Activated CD8-positive, alpha-beta memory T cell treated with anti-CD3 and anti-CD28 coated beads for 24 hours (primary cell): ENCODE data around the gene MAP3K14.

Source experiments
- DNase-seq: peaks from one replicate; pipeline ENCODE4 v3.0.0-alpha.2; 2020

The MAP3K14 gene

DNA sequence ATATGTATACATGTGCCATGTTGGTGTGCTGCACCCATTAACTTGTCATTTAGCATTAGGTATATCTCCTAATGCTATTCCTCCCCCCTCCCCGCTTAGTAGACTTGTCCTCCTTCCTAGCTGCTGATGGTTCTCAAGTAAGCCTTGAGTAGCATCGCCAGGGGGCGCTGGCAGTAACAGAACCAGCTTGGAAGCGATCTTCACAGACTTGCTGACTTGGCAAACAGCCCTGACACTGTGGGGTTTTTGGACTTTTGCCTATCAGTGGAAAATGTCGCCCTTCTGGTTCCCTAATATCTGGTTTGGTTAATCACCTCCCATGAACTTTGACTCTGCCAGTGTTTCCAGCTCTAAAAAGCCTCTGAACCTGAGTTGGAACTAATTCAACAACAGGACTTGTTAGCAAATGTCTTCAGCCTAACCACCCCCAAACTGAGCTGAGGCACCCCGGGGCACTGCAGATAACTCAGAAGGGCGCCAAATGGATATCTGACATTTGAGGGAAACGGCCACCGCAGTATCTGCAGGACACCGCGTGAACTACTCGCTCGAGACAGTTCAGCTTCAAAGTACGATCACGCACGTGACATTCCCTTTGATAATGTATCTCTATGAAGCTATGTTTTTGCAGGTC is 39.5 kb downstream of the MAP3K14 start:
- peak; percentile 95 for DNase-seq

DNA sequence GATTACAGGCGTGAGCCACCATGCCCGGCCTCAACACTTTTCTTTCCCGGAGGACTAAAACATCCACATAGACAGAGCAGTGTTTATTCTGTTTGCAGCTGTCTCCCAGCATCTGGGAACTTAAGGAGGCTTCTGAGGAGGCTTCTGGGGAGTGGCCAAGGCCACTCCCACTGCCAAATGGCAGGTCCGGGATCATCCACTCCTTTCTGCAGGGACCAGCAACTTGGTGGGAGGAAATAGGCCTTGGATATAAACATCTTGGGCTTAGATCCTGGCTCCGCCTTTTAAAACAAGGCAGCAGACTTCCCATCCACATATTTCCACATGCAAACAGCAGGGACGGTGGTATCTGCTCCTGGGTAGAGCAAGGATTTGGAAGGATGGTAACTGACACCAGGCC is 40.8 kb downstream of the MAP3K14 start:
- no peak for DNase-seq

DNA sequence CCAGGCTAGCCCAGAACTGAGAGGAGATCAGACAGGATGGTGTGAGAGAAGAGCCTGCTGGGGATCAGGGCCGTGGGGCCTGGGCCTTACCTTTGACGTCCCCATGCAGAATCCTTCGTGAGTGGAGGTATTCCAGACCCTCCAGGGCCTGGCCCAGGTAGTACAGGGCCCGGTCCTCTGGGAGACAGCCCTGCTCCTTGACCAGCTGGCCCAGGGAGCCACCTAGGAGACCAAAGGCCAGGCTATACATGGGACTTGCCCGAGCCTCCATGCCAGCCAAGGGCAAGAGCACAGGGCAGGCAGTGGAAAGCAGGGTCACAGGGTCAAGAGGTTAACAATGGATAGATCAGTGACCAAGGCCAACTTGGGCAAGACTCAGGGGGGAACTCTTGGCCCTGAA is 42.8 kb downstream of the MAP3K14 start:
- DNase-seq, result no peak

DNA sequence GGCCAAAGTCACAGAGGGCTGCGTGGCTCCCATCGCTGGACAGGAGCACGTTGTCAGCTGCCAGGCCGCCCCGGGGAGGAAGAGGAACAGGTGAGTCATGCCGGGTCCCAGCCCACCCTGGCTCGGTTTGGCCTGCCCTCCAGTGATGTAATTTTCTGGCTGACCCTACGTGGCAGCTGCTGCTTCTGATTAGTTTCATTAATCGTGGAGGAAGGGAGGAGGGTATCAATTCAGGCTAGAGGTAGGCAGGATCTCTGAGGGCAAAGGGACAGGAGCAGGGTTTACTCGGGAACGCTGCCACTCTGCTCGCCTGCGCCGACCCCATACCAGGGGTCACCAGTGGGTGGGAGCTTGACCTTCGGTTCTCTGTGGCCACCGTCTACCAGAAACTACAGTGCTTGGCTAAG is 43.3 kb downstream of the MAP3K14 start:
- DNase-seq, result no peak

DNA sequence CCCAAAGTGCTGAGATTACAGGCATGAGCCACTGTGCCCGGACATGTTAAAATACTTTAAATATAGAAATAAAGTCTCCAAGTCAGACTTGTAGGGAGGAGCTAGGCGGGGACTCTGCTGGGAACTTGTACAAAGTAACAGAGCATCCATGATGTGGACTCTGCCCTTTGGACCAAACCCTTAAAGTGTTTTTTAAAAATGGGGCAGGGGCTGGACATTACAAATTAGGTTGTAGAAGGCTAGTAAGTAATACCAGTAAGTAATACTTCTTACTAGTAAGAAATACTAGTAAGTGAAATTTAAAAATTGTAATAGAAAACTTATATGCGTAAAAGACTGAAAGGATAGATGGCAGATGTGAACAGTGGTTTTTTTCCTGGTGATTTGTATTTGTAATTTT is 45.2 kb downstream of the MAP3K14 start:
- DNase-seq, result no peak

DNA sequence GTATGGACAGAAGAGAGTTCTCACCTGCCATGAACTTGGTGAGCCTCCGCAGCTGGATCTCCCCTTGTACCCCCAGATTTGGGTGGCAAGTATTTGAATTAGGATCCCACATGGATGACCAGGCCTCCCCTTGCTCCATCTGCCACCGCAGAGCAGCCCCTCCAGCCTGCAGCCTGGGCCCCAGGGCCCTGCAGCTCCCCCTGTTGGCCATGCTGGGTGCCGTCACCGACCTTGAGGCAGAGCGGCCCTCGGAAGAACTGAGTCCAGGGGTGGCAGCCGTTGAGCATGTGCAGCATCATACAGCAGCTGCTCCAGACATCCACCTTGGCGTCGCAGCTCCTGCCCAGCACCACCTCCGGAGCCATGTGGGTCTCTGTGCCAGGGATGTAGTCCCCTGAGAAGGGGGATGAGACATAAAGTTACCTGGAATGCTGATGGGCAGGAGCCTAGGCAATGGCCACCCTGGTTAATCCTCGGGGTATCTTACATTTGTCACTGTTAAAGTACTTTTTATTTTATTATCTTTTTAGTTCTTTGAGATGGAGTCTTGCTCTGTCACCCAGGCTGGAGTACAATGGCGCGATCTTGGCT is 45.9 kb downstream of the MAP3K14 start:
- peak; percentile 82 for DNase-seq

DNA sequence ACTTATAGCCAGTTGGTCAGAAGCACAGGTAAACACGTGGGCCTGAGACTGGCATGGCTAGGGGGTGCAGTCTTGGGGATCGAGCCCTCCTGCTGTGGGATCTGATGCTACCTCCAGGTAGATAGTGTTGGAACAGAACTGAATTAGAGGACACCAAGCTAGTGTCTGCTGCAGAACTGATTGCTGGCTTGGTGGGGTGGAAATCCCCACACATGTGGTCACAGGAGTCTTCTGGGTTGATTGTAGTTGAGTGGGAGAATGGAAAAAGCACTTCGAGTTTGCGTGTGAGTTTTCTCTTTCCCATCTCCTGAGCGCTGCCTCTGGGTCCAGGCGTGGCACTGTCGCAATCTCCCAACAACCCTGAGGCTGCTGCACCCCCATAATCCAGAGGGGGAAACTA is 46.9 kb downstream of the MAP3K14 start:
- DNase-seq, result no peak

DNA sequence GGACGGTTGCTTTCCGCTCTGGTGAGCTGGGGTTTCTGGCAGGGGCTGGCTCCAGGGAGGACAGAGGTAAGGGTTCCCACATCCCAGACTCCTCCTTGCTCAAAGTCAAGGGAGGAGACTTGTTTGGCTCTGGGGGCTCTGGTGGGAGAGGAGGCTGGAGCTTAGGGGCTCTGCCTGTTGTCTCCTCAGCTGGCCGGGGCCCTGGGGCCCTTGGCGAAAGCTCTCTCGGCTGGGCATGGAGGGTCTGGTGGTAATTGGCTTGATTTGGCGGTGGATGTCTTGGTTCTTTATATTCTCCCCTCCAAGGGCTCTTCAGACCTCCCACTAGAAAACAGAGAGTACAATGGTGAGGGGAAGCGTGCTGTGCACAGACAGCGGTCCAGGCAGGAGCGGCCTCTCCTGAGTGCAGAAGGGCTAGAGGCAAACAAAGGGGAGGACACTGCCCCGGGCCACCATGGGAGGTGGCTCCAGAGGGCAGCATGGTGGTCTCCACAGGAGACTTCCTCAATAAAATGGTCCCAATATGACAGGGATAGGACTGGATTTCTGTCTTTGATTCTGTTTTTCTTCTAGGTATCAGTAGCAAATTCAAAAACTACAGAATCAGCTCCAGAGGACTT is 49.3 kb downstream of the MAP3K14 start:
- DNase-seq, result no peak

DNA sequence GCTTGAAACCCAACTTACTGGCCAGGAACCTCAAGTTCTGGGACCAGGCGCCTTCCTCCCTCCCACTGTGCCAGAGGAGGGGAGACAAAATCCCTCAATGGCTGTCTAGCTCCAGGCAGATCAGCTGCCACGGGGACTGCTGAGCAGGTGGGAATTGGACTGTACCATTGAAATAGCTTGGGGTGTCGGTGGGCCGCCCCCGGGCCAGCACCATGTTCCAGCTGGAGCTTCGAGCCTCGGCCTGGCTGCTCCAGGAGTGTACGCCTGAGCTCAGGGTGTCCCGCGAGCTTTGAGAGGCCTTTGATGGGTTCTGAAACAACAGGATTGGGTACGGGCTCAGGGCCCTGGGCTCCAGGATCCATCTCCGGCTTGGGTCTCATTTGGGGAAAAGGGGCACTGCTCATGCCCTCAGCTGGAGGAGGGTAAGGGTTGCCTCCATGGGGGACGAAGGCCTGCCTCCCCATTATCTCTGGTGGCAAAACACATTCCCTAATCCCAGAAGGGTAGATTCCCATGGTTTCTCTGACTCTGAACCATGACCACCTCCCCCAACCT is 50.4 kb downstream of the MAP3K14 start:
- DNase-seq, result no peak

DNA sequence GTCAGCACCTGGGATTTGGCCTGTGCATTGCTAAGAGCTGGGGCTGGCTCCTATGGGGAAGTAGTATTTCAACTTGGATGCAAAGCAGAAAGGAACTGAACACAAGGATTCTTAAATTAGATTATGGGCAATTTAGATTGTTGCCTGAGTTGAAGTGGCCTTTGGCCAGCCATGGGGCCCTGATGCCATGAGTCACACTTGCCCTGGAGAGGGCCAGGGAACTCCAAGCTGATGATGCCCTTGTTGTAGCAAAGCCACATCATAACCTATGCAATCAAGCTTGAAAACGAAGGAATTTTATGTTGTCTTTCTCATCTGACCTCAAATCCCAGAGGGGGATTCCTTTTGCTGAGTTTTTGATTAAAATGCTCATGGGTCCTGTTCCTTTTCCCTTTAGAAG is 51.0 kb downstream of the MAP3K14 start:
- no peak for DNase-seq

DNA sequence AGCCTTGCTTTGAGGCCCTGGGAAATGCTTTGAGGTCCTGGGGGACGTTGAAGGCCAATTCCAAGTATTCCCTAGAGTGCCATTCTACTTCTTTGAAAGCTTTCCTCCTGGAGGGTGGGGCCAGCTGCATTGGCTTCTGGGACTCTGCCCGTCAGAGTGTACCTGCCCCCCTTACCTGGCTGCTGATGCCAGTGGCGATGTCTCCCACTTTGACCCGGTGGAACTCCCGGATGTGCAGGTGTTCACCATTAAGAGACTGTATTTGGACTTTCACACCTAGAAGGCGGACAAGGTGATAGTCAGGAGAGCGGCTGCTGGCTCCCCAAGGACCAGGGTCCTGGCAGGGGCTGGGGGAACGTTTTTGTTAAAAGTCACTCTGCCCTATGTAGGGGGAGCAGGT is 51.8 kb downstream of the MAP3K14 start:
- DNase-seq, result no peak

DNA sequence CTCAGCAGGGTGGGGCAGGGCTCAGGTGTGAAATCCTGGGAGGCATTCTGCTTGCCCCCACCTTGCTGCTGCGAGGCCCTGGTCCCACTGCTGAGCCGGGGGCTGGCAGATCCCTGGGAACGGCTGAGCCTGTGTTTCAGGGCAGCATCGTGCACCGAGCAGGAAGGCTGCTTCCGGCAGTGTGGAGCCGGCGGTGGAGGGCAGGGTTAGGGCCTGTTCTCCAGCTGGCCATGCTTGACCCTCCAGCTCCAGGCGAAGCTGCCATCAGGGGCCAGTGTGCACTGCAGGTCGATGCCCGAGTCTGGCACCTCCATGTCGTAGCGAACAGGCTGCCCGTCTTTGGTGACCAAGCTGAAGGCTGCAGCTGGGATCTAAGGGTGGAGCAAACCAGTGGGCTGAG is 52.4 kb downstream of the MAP3K14 start:
- DNase-seq, result no peak

DNA sequence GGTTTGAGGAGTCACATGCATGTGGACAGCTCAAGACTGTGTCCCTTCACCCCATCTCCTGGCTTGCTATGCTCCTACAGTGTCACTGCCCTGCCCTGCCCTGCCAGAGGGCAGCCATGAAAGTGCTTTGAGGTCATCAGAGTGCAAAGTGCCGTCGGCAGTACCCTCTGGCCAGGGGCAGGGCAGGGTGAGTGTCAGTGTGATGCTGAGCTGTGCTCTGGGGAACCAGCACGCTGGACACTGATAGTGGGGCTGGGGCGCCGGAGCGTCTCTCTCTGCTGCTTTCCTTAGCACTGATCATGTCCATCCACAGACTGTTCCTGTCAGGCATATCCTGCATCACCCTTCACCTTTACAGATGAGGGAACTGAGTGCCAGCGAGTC is 53.4 kb downstream of the MAP3K14 start:
- no peak for DNase-seq

DNA sequence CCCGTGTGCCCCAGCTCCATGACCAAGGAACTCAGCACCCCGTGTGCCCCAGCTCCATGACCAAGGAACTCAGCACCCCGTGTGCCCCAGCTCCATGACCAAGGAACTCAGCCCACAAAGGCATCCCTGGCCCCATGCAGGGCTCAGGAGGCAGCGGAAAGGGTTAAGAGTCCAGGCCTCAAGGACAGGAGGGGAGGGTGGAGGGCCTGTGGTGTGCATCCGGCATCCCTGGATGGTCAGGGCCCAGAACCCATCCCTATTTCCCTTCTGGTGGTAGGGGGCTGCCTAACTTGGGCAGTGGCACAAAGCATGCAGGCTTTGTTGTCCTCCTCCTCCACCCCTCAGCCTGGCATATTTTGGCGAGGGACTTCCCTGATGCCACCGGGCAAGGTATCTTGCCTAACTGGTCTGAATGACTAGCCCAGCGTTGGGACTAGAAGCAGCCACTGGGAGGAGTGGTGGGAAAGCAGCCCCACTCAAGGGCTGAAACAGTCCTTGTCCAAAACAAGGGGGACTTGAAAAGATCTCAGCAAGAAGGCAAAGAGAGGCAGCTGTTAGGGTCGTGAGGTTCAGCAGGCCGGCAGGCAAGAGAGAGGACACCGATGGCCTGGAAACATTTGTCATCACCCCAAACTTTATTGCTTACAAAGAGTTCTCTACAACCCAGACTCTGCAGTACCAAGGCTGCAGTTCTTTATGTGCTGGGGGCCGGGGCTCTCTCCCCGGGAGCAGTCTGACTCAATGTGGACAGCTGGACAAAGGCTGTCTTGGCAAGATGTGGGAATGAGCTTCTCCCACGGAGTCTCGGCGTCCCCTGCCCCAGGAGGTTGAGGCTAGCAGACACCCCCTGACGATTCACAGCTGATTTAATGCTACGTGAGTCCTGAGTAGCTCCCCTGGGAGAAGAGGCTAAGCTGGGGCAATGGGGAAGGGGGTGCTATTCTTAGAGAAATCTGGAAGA is 54.0 kb downstream of the MAP3K14 start:
- no peak for DNase-seq

DNA sequence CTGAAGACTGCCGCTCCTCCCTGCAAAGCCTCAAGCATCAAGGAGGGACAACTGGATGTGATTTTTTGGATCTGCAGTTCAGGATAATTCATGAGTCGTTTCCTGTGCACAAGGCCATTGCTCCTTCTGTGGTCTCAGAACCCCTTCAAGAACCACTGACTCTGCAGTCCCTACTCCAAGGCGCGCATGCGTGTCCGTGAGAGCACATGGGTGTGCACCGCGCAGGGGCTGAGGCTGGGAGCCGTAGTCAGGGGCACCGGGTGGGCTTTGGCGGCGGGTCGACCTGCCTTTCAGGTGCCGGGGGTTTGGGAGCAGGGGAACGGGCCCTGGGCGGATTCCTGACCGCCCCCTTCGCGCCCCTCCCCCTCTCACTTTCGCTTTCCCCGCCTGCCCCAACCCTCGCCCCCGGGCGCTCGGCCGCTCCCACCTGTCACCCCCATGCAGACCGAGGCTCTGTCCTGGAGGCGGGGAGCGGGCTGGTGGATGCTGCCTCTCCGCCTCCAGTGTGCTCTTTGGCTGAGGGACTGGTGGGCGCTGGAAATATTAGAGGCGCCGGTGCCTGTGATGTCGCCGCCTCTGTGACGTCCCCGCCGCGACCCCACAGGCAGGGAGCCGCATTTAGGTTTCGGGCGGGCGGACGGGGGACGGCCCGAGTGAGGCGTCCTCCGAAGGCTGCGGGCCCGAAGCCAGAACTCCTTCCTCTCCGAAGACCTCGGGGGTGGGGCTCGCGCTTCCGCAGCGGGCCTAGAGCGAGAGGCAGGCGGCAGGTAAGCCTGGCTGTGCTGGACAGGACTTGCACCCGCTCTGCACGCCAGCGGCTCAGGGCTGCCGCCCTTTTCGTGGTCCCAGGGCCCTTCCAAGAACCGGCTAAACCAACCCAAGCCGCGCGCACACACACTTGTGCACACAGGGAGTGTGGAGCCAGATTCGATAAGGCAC is 55.0 kb downstream of the MAP3K14 start, which contains the start of gene SPATA32:
Gene SPATA32, minus strand, starts transcription at position 518 of the 939 bp plus-strand sequence. Its CDS starts 78 bp downstream, at position 440.
- DNase-seq, result peak; percentile 89

DNA sequence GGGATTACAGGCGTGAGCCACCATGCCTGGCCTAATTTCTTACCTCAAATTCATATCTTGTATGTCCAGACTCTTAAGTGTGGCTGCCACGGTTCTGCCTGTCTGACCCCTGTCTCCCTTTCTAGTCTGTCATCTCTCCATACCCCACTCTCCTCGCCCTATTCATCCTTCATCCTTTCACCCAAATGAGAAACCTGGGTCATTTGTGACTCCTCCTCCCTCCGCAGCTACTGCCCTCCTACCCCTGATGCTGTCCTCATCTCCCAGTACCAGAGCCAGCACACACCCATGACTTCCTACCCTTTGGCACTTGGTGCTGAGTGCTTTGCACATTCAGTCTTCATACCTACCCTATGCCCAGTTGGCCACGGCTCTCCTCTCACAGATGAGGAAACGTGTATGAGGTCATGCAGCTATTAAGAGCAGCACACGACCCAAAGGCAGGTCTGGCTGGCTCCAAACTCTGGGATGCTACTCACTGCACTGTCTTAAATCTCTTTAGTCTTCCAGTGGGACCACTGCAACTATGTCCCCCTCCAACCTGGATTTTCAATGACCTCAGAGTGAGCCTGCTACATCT is 56.5 kb downstream of the MAP3K14 start:
- no peak for DNase-seq

DNA sequence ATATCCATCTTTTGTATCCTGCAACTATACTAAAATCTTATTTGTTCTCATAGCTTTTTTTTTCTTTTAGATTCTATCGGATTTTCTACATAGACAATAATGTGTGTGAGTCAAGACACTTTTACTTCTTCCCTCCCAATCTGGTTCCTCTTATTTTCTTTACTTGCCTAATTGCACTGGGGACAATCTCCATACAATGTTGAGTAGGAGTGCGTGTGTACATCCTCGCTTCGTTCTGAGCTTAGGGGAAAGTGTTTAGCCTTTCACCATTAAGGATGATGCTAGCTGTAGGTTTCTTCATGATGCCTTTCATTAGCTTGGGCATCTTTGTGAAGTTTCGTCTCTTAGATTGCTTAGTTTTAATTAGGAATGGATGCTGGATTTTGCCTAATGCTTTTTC is 57.8 kb downstream of the MAP3K14 start:
- DNase-seq, result no peak

DNA sequence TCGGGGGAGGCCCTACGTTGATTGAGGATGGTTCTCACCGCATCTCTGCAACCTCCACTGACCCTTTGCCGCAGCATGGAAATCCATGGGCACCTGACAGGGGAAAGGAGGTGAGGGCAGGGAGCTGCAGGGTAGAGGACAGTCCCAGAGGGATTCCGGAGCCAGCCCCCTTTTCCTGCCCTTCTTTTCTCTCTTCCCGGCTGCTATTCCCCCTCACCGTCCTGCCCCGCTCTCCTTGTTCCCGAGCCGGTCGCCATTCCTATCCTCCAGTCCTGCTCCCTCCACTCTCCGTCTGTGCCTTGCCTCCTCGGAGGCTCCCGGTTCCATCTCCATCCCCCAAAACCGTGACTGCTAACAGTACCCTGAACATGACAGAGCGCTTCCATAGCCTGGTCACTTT is 59.7 kb downstream of the MAP3K14 start:
- no peak for DNase-seq

DNA sequence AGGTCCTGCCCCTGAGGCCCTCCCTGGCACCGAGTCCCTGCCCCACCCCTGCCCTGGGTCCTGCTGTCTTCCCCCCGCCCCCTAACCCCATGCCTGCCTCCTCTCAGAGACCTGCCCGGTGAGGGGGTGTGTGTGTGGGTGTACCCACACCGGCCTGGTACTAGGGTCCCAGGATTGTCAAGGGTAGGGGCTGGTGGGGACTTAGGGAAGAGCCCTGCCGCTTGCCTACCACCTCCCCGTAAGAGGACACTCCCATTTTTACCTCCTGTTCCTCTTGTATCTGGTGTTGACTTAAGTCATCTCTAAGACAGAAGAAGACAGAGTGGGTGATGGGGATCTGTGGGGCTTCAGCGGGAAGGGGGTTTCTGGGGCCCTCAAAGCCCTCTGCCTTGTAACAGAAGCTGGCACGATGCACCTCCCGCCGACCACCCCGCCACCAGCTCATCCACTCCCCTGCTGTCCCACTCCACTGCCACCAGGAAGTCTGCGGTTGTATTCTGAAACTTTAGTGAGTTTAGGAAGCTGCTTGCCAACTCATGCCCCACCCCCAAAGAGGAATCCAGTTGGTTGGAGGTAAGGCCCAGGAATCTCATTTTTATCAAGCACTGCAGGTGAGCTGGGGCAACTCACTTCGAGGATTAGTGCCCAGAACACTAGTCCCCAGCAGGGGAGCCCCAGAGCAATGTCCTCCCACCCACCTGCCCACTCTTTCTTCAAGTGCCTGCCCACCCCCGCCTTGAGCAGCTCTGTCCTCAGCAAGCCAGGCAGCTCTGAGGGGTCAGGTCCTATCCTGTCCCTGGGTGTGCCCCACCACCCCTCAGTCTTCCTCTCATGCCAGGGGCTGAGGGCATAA is 60.5 kb downstream of the MAP3K14 start:
- DNase-seq, result no peak

DNA sequence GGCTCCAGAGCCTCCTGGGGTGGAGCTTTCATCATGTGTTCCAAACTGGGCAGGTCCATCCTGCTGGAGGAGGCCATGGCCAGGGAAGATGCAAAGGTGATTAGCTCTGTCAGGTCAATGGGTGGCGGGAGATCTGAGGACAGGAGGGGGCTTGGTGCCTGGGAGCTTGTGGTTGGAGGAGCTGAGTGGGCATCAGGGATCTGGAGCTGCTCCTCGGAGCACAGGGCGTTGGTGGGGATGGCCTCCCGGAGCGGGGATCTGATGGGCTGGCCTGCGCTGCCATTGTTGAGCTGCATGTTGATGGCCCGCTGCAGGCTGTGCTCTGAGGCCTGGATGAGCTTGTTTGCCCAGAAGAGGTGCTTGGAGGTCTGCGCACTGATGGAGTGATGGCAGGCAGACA is 61.5 kb downstream of the MAP3K14 start:
- DNase-seq, result no peak

DNA sequence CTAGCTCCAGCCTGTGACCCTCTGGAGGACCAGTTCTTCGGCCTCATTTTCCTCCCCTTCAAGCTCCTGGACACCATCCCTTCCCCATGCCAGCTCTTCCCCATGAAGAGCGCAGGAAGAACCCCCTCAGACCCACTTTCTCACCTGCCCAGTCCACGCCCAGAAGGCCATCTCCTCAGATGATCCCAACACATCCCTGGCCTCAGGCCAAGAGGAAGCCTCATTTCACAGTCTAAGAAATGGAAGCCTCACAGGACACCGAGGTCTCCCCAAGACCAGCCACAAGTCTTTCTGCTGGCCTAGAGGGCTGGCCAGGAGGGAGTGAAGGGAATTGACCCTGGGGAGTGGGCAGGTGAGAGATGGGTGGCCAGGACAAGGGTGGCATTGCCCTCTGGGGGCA is 62.9 kb downstream of the MAP3K14 start:
- no peak for DNase-seq
